HG02885 (cell line): Measurements from ENCODE around the gene MS4A15.
"Not testable (repeated sequence)": the region's sequence is repeated elsewhere in the genome, so short reads cannot be mapped to it uniquely, and the experiment has no call there.

Experiments
- ATAC-seq: cut with Tn5 transposase; IDR thresholded peaks from one replicate; pipeline ENCODE4 v1.9.1; 2021; ENCODE audit warnings: mild to moderate bottlenecking; ENCODE audit not compliant: unreplicated experiment, poor library complexity

Gene MS4A15

GRCh38 chr11:60750911-60751310 is 5.8 kb upstream of the MS4A15 start:
- ATAC-seq, result no peak

- no peak for ATAC-seq
Observed at GRCh38 chr11:60753309-60753708, 3.4 kb upstream of the MS4A15 start.

- no peak for ATAC-seq
Observed at GRCh38 chr11:60754887-60755286, 1.8 kb upstream of the MS4A15 start.

- ATAC-seq, result no peak
Observed at GRCh38 chr11:60757231-60757800, 649 bp downstream of the MS4A15 start.

GRCh38 chr11:60758671-60759070 is 2.0 kb downstream of the MS4A15 start:
- ATAC-seq, result not testable (repeated sequence)

- not testable (repeated sequence) for ATAC-seq
Observed at GRCh38 chr11:60759438-60760225, 3.0 kb downstream of the MS4A15 start.

GRCh38 chr11:60761436-60762190 is 4.9 kb downstream of the MS4A15 start:
- ATAC-seq, result peak; percentile 22

- peak; percentile 67 for ATAC-seq
Observed at GRCh38 chr11:60762851-60763691, 6.4 kb downstream of the MS4A15 start.

- peak; percentile 40 for ATAC-seq
Observed at GRCh38 chr11:60763692-60764369, 7.2 kb downstream of the MS4A15 start.

GRCh38 chr11:60764879-60765278 is 8.2 kb downstream of the MS4A15 start:
- peak; percentile 37 for ATAC-seq

GRCh38 chr11:60765355-60765754 is 8.7 kb downstream of the MS4A15 start:
- ATAC-seq, result no peak

GRCh38 chr11:60766547-60766946 is 9.9 kb downstream of the MS4A15 start:
- no peak for ATAC-seq

GRCh38 chr11:60767388-60767811 is 10.7 kb downstream of the MS4A15 start:
- ATAC-seq, result no peak

GRCh38 chr11:60768202-60768601 is 11.5 kb downstream of the MS4A15 start:
- ATAC-seq, result no peak

- ATAC-seq, result no peak
Observed at GRCh38 chr11:60769273-60769672, 12.6 kb downstream of the MS4A15 start.

- no peak for ATAC-seq
Observed at GRCh38 chr11:60769811-60770210, 13.1 kb downstream of the MS4A15 start.

GRCh38 chr11:60771146-60771545 is 14.5 kb downstream of the MS4A15 start:
- ATAC-seq, result no peak

GRCh38 chr11:60771879-60772525 is 15.3 kb downstream of the MS4A15 start:
- ATAC-seq, result peak; percentile 42

GRCh38 chr11:60772666-60773065 is 16.0 kb downstream of the MS4A15 start:
- ATAC-seq, result no peak
